Prostate gland (tissue), 2 donors: ENCODE results near the gene CHST11.

Experiments
- CTCF ChIP-seq, 4 experiments: fragments of 200-600 bp in 2 of 4; fragments of 450-650 bp in 2 of 4; sonication (generic) in 2 of 4; IDR thresholded peaks; 1 replicate in 3 of 4; 2 replicates in 1 of 4; pipeline ENCODE4 v1.5.1; 2016 to 2019; ENCODE audit warnings: antibody characterized with exemption in 4 of 4, mild to moderate bottlenecking in 2 of 4, moderate library complexity in 2 of 4
- POLR2A ChIP-seq: fragments of 450-650 bp; IDR thresholded peaks from one replicate; pipeline ENCODE4 v1.6.1; 2016; ENCODE audit warnings: antibody characterized with exemption, mild to moderate bottlenecking

DNA sequence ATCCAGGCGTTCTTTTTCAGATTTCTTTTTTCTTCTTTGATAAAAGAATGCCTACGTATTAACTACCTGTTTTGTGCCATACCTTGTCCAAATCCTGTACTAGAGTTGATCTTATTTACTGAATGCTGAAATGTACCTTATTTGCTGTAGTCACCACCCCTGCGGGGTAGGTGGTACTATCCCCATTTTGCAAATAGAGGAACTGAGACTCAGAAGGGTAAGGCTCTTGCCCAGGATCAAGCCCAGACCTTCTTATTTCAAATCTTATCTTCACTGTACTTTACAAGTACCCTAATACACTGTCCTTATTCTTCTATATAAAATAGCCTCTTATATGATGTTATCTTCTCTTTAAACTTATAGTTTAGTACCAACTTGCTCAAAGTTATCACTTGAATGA, 294.8 kb downstream of the CHST11 start:
- no peak for TF ChIP-seq CTCF (IDR thresholded peaks at IDR 0.05)
- TF ChIP-seq POLR2A, result no peak
